Umbilical cord (tissue), 2 donors: ENCODE data around the gene PDE1C. TPM values are rescaled to one million over a fixed set of nuclear protein-coding genes. Genes with fewer than 3 reads are reported as not detected.
"Not testable (repeated sequence)": the region's sequence is repeated elsewhere in the genome, so short reads cannot be mapped to it uniquely, and the experiment has no call there.

Source experiments
- DNase-seq: peaks from one replicate; pipeline ENCODE4 v3.0.0-alpha.2; 2015; ENCODE audit warnings: low spot score
- total RNA-seq: library from RNA; depleted of rRNA; stranded (reverse); fragments of >200 nt; gene quantifications from one replicate; pipeline ENCODE4 v1.2.3, GENCODE V29; 2014; ENCODE audit warnings: low replicate concordance; ENCODE audit not compliant: insufficient read depth

The PDE1C gene
- total RNA-seq, 1 donor from 2014 or later = 25.8 TPM

GRCh38 chr7:31852462-31852861, 217.7 kb downstream of the PDE1C start:
- no peak for DNase-seq

GRCh38 chr7:31851119-31851518, 219.1 kb downstream of the PDE1C start:
- no peak for DNase-seq

- no peak for DNase-seq
Observed at GRCh38 chr7:31850601-31851000, 219.6 kb downstream of the PDE1C start.

GRCh38 chr7:31850066-31850465, 220.1 kb downstream of the PDE1C start:
- no peak for DNase-seq

GRCh38 chr7:31835471-31835870, 234.7 kb downstream of the PDE1C start:
- no peak for DNase-seq

GRCh38 chr7:31833625-31834024, 236.6 kb downstream of the PDE1C start:
- not testable (repeated sequence) for DNase-seq

- DNase-seq = no peak
Observed at GRCh38 chr7:31828520-31828919, 241.7 kb downstream of the PDE1C start.

- DNase-seq = no peak
Observed at GRCh38 chr7:31825576-31825975, 244.6 kb downstream of the PDE1C start.

- no peak for DNase-seq
Observed at GRCh38 chr7:31819031-31819430, 251.2 kb downstream of the PDE1C start.

GRCh38 chr7:31816810-31817209, 253.4 kb downstream of the PDE1C start:
- DNase-seq = no peak

- no peak for DNase-seq
Observed at GRCh38 chr7:31815796-31816195, 254.4 kb downstream of the PDE1C start.

GRCh38 chr7:31814187-31814586, 256.0 kb downstream of the PDE1C start:
- no peak for DNase-seq

GRCh38 chr7:31811650-31812461, 258.4 kb downstream of the PDE1C start:
- DNase-seq = peak; percentile 38

- no peak for DNase-seq
Observed at GRCh38 chr7:31805209-31805818, 264.9 kb downstream of the PDE1C start.

- no peak for DNase-seq
Observed at GRCh38 chr7:31796375-31796774, 273.8 kb downstream of the PDE1C start.

- DNase-seq = no peak
Observed at GRCh38 chr7:31794851-31795344, 275.3 kb downstream of the PDE1C start.

GRCh38 chr7:31791881-31792280, 278.3 kb downstream of the PDE1C start:
- no peak for DNase-seq

GRCh38 chr7:31788883-31789680, 281.1 kb downstream of the PDE1C start:
- DNase-seq = no peak

GRCh38 chr7:31788445-31788844, 281.8 kb downstream of the PDE1C start:
- no peak for DNase-seq

- no peak for DNase-seq
Observed at GRCh38 chr7:31786326-31786725, 283.9 kb downstream of the PDE1C start.

GRCh38 chr7:31785101-31785500, 285.1 kb downstream of the PDE1C start:
- DNase-seq = no peak

- no peak for DNase-seq
Observed at GRCh38 chr7:31783221-31783620, 287.0 kb downstream of the PDE1C start.
